ENCODE measurements around the gene KDM1B. TPM values are rescaled to one million over a fixed set of nuclear protein-coding genes. Genes with fewer than 3 reads are reported as not detected.

The KDM1B gene
- total and polyA plus RNA-seq, 2 experiments from 2014 or later, result 3.8 to 9.0 TPM

GRCh38 chr6:18117136-18117535 is 38.1 kb upstream of the KDM1B start (continued):
- TF ChIP-seq ZNF462 (CRISPR knock-in tag; IDR thresholded peaks at IDR 0.05) (no peak), ETS1 (IDR thresholded peaks at IDR 0.05) (no peak), STAT1 (IDR thresholded peaks at IDR 0.05; ENCODE audit: unreplicated experiment) (no peak), CREB1 (CRISPR knock-in tag; IDR thresholded peaks at IDR 0.05; ENCODE audit: low read depth) (no peak), REST (IDR thresholded peaks at IDR 0.05; ENCODE audit: unreplicated experiment) (no peak)

All from GM23338 (cell line).